HPDE6-E6E7 (cell line): Measurements from ENCODE around the gene CD151.

ENCODE experiments used
- DNase-seq: peaks from one replicate; pipeline ENCODE4 v3.0.0; 2011; ENCODE audit warnings: missing footprints; ENCODE audit errors: extremely low spot score

Gene CD151

DNA sequence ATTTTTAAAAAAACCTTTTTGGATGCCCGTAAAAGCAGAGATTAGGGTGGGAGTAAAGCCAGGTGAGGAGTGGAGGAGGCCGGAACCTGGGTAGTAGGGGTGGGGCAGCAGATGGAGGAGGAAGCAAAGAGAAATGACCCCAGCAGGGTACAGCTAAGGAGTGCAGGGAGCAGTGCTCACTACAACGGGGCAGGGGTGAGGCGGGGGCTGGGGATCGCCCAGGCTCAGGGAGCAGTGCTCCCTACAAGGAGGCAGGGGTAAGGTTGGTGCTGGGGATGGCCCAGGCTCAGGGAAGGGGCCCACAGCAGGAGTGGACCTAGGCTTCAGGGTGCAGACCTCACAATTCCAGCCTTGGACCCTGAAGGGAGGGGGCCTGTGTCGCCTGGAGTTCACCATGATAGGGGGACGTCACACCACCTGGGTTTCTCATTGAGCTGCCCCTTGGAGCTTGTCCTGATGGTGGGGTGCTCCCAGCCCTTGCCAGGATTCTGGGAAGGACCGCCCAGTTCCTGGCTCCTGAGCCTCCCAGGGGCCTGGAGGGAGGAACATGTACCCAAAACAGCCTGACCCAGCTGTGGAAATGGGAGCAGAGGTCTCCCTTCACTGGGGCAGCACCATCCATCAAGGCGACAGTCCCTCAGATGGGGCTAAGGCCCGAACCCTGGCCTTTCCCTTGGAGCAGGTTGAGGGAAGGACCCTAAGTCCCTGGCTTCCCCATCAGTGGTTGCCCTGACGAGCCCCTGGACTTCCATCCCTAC is 16.9 kb upstream of the CD151 start:
- no peak for DNase-seq

DNA sequence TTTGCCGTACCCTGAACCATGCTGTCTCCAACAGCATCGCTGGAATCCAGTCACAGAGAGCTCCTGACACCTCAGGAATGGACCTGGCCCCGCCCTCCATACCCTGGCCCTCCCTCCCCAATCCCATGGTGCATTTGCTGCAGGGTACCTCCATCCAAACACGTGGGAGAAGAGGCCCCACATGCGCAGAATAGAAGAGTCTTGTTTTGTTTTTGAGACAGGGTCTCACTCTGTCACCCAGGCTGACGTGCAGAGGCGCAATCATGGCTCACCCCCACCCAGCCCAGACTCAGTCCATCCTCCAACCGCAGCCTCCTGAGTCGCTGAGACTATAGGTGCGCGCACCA is 16.3 kb upstream of the CD151 start:
- no peak for DNase-seq

DNA sequence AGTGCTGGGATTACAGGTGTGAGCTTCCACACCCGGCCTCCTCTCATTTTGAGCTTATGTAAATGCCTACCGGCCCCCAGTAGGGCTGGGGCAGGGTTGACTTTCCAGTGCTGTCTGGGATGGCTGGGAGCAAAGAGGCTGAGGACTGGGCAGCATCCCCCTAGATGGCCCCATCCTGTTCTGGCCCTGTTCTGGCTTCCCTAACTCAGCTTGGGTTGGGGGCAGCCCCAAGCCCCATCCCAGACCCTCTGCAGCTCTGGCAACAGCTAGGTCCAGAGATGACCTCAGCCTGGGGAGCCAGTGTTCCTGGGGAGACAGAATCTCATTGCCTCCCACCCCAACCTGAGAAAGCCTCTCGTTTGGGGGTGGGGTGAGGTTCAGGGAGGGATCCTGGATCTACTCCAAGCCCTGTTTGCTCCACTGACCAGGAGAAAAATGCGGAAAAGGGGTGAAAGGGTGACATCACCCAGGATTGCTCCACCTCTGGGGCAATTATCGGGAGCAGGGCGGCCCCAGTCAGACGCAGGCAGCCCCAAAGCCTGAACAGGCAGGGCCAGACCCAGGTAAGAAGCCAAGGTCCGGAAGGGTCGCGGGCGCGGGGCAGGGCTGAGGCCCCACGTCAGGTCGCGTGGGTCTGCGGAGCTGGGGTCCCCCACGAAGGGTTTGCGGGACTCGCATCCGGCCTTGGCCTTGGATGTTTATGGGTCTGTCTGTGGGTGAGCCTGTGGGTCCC is 14.2 kb upstream of the CD151 start, which contains the start of gene PNPLA2:
Gene PNPLA2, plus strand, starts transcription at position 519 of the 733 bp plus-strand sequence. CDS start 805 bp downstream, outside the sequence.
- DNase-seq: peak; percentile 70

DNA sequence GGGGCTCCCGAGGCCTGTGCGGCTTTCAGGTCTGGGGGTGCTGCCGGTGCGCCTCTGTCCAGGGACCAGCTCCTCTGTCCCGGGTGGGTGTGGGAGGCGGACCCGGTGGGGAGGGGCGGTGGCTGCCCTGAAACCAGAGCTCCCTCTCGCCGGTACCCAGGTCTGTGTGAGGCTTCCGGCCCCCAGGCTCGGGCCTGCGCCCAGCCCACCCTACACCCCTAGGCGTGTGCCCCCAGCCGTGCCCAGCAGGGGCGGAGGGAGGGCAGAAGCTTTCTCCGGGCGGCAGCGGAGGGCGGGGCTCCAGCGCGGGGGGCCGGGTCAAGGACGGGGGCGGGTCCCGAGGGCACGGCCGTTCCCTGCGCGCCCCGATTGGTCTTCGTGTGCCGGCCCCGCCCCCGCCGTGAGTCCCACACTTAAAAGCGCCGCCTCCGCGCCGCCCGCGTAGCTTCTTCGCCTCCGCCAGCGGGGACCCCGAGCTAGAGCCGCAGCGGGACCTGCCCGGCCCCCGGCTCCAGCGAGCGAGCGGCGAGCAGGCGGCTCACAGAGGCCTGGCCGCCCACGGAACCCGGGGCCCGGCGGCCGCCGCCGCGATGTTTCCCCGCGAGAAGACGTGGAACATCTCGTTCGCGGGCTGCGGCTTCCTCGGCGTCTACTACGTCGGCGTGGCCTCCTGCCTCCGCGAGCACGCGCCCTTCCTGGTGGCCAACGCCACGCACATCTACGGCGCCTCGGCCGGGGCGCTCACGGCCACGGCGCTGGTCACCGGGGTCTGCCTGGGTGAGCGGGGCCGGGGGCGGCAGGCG is 13.4 kb upstream of the CD151 start:
- no peak for DNase-seq

DNA sequence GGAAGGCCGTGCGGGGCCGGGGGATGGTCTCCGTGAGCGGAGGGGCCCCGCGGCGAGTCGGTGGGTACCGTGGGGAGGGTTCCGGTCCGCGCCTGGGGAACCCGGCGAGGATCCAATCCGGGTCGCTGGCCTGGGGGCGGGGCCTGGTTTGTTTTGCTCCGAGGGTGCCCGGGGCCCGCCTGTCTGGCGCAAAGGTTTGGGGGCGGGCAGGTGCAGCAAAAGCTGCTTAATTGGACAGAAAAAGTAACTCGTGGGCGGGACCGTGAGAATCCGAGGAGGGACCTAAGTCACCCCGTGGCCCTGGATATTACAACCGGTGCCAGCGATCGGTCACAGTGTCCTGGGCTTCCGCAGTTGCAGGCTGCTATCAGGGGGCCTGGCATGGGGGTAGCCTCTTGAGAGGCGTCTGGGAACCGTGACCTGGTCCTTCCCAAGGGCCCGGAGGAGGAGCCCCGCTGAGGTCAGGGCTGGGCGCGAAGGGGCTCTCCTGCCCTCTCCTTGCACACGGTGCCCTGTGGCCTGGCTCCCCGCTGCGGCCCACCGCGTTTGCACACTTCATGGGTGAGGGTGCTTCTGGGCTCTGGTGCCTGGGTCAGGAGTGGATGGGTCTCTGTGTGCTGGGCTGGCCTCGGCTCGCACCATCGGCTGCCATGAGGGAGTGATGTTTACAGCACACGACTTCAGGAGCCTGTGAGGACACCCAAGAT is 12.7 kb upstream of the CD151 start:
- no peak for DNase-seq

DNA sequence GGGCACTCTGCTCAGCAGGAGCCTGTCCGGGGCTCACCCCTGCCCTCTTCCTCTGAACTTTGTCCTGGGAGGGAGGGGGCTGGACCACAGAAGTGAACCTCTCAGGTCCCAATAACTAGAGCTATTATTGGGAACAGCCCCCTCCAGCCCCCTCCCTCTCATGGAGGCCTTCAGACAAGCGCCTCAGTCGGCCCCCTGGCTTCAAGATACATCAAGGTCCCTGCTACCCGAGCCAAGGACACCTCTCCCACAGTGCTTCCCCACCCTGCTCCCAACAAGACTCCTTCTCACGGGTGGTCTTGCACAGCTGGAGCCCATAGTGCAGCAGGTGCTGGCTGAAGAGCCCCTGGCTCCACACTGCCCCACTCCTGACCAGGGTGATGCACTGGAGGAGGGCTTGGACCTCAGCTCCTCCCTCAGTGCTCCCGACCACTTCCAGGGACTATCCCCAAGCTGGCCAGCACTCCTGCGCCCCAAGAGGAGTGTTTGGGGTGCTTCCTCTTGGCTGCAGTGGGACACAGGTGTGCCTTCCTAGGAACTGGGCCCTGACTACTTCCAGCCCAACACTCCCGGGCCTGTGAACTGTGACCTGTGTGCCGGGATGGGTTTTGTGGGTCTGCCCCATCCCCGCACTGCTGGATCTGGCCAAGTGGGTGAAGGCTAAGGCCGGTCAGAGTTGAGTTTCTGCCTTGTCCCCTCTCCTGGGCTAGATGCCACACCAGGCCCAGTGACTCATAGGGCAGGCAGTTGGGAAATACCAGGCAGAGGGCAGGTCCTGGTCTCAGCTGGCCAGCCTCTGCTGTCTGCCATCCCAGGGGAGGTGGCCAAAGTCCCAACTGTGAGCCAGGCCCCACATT is 11.9 kb upstream of the CD151 start:
- no peak for DNase-seq

DNA sequence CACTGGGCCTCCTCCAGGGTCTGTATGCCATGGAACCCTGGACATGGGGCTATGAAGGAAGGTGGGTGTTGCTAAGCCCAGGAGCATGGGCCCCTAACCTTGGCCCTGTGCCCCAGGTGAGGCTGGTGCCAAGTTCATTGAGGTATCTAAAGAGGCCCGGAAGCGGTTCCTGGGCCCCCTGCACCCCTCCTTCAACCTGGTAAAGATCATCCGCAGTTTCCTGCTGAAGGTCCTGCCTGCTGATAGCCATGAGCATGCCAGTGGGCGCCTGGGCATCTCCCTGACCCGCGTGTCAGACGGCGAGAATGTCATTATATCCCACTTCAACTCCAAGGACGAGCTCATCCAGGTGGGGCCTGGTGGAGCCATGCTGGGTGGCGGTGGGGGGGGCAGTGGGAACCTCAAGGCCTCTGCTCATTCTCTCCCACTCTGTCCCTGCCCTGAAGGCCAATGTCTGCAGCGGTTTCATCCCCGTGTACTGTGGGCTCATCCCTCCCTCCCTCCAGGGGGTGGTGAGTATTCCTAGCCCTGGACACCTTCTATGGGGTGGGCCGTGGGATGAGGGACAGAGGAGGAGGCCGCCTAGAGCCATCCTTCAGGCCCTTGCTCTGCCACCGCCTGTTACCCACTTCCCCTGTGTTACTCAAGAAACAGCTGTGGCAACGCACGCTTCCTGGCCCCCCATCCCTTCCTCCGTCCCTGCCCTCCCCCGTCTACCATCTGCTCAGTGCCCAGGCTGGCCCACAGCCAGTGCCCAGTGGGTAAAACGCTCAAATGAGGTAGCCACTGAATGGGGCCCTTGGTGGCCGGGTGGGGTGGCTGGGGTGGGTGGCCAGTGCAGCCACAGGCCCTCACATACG is 11.0 kb upstream of the CD151 start:
- no peak for DNase-seq

DNA sequence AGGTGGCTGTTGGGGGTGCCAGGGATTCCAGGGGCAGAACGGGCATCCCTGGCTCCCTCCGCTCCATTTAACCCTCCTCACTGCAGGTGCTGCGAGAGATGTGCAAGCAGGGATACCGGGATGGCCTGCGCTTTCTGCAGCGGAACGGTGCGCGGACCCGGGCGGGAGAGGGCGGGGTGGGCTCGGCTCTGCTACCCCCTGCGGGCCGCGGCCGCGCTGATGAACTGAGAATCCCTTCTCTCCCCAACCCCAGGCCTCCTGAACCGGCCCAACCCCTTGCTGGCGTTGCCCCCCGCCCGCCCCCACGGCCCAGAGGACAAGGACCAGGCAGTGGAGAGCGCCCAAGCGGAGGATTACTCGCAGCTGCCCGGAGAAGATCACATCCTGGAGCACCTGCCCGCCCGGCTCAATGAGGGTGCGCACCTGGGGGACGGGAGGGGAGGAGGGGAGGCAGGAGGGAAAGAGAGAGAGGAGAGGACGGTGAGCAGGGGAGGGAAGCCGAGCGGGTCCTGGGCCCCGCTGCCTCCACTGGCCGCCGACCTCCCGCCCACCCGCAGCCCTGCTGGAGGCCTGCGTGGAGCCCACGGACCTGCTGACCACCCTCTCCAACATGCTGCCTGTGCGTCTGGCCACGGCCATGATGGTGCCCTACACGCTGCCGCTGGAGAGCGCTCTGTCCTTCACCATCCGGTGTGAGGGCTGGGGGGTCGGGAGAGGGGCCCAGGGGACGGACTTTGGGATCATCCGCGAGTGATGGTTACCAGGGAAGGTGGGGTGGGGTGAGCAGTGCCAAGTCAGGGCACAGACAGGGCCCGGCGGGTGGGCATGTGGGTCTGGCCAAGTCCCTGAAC is 9.1 kb upstream of the CD151 start:
- DNase-seq: no peak

DNA sequence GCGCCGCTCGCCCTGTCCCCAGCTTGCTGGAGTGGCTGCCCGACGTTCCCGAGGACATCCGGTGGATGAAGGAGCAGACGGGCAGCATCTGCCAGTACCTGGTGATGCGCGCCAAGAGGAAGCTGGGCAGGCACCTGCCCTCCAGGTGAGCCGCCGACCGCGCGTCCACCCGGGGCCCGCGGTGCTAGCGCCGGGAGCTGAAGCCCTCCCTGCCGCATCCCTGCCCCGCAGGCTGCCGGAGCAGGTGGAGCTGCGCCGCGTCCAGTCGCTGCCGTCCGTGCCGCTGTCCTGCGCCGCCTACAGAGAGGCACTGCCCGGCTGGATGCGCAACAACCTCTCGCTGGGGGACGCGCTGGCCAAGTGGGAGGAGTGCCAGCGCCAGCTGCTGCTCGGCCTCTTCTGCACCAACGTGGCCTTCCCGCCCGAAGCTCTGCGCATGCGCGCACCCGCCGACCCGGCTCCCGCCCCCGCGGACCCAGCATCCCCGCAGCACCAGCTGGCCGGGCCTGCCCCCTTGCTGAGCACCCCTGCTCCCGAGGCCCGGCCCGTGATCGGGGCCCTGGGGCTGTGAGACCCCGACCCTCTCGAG is 8.4 kb upstream of the CD151 start:
- no peak for DNase-seq

DNA sequence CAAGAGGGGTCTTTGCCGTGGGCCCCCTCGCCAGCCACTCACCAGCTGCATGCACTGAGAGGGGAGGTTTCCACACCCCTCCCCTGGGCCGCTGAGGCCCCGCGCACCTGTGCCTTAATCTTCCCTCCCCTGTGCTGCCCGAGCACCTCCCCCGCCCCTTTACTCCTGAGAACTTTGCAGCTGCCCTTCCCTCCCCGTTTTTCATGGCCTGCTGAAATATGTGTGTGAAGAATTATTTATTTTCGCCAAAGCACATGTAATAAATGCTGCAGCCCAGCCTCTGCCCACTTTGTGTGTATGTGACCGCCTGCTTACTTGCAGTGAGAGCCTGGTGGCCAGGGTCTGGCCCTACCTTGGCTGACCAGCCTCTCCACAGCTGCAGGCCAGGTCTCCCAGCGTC is 7.8 kb upstream of the CD151 start:
- no peak for DNase-seq

DNA sequence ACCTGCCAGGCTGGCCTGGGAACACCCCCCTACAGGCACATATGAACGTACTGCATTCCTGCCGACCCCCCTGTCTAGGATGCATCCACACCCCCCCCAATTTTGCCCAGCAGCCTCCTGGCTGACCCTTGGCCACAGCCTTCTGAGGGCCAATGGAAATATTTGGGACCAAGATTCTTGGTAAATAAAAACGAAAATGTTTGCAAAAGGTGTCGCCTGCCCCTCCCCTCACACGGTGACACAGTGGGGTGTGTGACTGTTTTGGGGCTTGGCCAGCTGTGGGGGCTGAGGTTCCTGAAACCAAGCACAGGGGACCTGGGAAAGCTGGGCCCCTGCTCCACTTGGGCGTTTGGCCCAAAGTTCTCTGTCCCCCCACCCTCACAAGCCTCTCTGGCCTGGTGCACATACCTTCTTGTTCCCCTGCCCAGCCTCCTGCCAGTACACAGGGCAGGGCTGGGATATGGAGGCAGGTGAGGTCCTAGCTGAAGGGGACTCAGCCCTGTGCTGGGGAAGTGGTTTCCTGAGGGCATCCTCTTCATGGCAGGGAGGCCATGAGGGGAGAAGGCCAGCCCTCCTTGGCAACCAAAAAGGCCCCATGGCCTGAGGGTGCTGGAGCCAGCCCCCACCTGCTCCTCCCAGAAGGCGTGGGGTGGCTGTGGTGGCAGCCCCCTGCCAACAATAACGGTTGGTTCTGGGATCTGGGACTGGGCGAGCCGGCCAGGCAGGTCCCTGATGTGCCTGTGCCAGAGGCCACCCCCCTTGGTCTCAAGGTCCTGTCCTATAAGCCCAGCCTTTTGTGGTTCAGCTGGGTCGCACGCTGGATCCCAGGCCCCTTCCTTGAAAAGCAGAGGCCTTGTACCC is 7.2 kb upstream of the CD151 start:
- no peak for DNase-seq

DNA sequence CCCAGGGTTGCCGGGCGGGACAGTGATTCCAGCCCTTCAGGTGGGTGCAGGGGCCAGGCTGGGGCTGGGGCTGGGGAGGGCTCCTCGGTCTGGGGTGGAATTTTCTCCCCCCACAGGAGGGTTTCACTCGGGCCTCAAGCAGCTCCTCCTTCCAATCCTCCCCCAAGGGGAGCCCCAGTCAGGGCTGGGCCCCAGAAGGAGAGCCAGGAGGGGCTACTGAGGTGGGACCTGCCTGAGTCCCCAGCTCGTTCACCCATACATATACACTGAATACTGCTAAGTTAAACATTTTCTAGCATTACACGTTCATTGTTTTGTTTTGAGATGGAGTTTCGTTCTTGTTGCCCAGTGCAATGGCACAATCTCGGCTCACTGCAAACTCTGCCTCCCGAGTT is 6.5 kb upstream of the CD151 start:
- no peak for DNase-seq

DNA sequence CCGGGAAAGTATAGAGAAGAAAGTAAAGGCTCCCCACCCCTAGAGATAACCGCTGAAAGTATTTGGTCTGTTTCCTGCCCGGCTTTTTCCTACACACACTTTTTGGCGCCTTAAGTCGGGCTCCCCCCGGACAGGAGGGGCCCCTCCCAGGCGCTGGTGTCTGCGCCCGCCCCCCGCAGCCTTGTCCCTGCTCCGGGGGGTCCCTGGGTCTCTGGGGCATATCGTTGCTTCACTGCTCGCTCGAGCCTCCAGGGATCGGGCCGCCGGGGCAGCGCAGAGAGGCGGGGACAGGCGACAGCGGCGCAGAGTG is 6.0 kb upstream of the CD151 start:
- no peak for DNase-seq

DNA sequence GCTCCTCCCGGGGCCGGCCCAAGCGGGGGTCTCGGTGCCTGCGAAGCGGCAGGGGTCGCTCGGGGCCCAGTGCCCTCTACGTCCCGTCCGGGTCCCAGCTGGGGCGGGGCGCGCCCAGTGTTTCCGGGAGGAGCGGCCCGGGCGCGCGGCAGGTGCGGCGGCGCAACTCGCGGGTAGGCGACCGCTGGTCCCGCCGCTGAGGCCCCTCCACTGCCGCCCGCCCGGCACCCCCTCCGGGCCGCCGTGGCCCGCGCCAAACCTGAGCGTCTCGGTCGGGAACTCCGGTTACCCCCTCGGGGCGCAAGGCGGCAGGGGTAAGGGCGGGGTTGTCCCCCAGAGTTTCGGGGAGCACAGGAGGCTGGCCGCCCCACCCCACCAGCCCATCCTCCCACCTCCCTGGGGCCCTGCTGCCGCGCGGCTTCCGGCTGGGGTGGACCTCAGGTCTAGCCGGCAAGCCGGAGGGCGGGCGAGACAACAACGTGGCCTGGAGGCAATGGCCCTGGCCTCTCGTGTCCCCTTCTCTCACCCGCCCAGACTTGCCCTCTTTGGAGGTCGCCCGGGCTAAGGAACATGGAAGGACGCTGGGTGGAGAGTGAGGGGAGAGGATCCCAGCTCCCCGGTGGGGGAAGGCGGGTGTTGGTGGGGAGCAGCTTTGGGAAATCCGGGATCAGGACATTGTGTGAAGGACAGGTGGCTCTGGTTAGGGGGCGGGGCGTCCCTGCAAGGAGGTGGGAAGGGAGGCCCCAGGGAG is 5.4 kb upstream of the CD151 start:
- DNase-seq: no peak

DNA sequence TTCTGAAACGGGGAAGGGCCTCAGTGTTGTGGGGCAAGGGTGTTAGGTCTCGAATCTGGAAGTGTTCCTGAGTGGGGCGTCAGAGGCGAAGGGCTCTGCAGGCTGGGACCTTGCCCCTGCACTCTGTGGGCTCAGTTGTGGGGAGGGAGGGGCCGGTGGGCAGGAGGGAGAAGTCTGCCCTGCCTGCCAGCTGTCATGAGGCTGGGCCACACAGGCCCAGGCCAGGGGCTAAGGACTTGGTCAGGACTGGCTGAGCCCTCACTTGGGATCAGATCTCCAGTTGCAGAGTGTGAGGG is 4.9 kb upstream of the CD151 start, which contains the start of gene CRACR2B:
Gene CRACR2B, plus strand, starts transcription at position 23 of the 296 bp plus-strand sequence. CDS start 689 bp downstream, outside the sequence.
- no peak for DNase-seq

DNA sequence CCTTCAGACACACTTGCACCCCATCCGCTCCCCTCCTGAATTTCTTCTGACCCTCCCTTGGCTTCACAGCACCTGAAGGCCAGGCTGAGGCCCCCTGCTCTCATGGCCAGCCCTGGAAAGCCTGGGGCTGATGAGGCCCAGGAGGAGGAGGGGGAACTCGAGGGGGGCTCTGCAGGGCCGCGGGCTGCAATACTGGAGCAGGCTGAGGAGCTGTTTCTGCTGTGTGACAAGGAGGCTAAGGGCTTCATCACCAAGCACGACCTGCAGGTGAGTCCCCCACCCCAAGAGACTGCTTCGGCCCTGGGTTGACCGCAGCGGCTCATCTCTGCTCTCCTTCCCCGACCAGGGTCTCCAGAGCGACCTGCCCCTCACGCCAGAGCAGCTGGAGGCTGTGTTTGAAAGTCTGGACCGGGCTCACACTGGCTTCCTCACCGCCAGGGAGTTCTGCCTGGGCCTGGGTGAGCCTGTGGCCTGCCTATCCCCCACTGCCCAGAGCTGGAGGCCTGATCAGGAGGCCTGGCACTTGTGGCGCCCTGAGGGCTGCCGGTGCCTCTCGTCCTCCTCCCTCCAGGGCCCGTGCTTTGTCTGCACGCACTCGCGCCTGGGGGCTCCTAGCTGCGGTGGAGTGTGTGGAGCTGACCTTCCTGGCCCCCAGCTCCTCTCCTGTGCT is 4.1 kb upstream of the CD151 start:
- DNase-seq: no peak
